Measurements from ENCODE around the gene B4GALT2. TPM values are rescaled to one million over a fixed set of nuclear protein-coding genes. Genes with fewer than 3 reads are reported as not detected.

The B4GALT2 gene
- total RNA-seq, 1 experiment from 2014 or later = 66.2 TPM

- CTCF ChIA-PET = interaction anchor here (0.8 kb wide), 1 partner anchor 23 kb away, joined by 3 read pairs; no protein-coding TSS in a partner anchor
- intact Hi-C loops (cut with micrococcal nuclease; ENCODE audit: unreplicated experiment) = no loop called here
- H3K27ac ChIP-seq = no peak overlapping the region
- no peaks in the 10 kb centered on the region for H3K27me3 ChIP-seq (ENCODE audit: insufficient read depth, low read depth)
- H3K9me3 ChIP-seq (ENCODE audit: insufficient read depth, low read depth) = no peaks in the 10 kb centered on the region
- no peaks in the 10 kb centered on the region for H3K4me1 ChIP-seq (replicated peaks; ENCODE audit: insufficient read depth)
- H3K36me3 ChIP-seq (ENCODE audit: low read depth) = peaks cover 8% of the 10 kb centered on the region; the same call in 1 of the 2 replicates
- POLR2A ChIA-PET (ENCODE audit: unreplicated experiment) = interaction anchor here (0.9 kb wide), 1 partner anchor 9 kb away, joined by 3 read pairs; no protein-coding TSS in a partner anchor
- BruUV-seq (replicated peaks) = no TSS peak
- H3K79me2 ChIP-seq (ENCODE audit: low read depth) = no peaks in the 10 kb centered on the region
- no peaks in the 10 kb centered on the region for H3K9me2 ChIP-seq (ENCODE audit: insufficient read depth)
- 0 out of 2 replicates have a peak, but pooled peaks cover under 1% of the 10 kb centered on the region for H3F3A ChIP-seq (ENCODE audit: insufficient read depth, low read depth)
- H2AFZ ChIP-seq = no peak overlapping the region
- TF ChIP-seq CTCF (conservative IDR thresholded peaks at IDR 0.05) (no peak), EZH2 (IDR thresholded peaks at IDR 0.05; ENCODE audit: low read depth) (no peak)
- no peak for DNase-seq
- no peak overlapping the region for H3K4me2 ChIP-seq
- no peak overlapping the region for H3K4me3 ChIP-seq
- H4K20me1 ChIP-seq (ENCODE audit: insufficient read depth) = peaks cover 31% of the 10 kb centered on the region; the same call in 1 of the 2 replicates
Measured at GRCh38 chr1:44013949-44014348, 34.9 kb downstream of the B4GALT2 start.

- TF ChIP-seq CTCF (conservative IDR thresholded peaks at IDR 0.05) (no peak), EZH2 (IDR thresholded peaks at IDR 0.05; ENCODE audit: low read depth) (no peak)
- H3K4me1 ChIP-seq (replicated peaks; ENCODE audit: insufficient read depth) = no peaks in the 10 kb centered on the region
- H3K27me3 ChIP-seq (ENCODE audit: insufficient read depth, low read depth) = no peaks in the 10 kb centered on the region
- BruUV-seq (replicated peaks) = no TSS peak
- H3K4me2 ChIP-seq = no peak overlapping the region
- H2AFZ ChIP-seq = no peak overlapping the region
- DNase-seq = no peak
- POLR2A ChIA-PET (ENCODE audit: unreplicated experiment) = interaction anchor here (0.6 to 0.9 kb wide), 2 partner anchors 8 to 15 kb away, joined by 3 to 9 read pairs; no protein-coding TSS in a partner anchor
- no peak overlapping the region for H3K4me3 ChIP-seq
- intact Hi-C loops (cut with micrococcal nuclease; ENCODE audit: unreplicated experiment) = no loop called here
- CTCF ChIA-PET = interaction anchor here (1.1 kb wide), 1 partner anchor 9 kb away, joined by 3 read pairs; no protein-coding TSS in a partner anchor
- peaks cover 8% of the 10 kb centered on the region; the same call in 1 of the 2 replicates for H3K36me3 ChIP-seq (ENCODE audit: low read depth)
- H4K20me1 ChIP-seq (ENCODE audit: insufficient read depth) = peaks cover 31% of the 10 kb centered on the region
- no peaks in the 10 kb centered on the region for H3K9me3 ChIP-seq (ENCODE audit: insufficient read depth, low read depth)
- H3K79me2 ChIP-seq (ENCODE audit: low read depth) = no peaks in the 10 kb centered on the region
- H3K9me2 ChIP-seq (ENCODE audit: insufficient read depth) = no peaks in the 10 kb centered on the region
- no peaks in the 10 kb centered on the region for H3F3A ChIP-seq (ENCODE audit: insufficient read depth, low read depth)
- no peak overlapping the region for H3K27ac ChIP-seq
Measured at GRCh38 chr1:44014365-44015104, 35.5 kb downstream of the B4GALT2 start.

- H3K79me2 ChIP-seq (ENCODE audit: low read depth) = no peaks in the 10 kb centered on the region
- H3F3A ChIP-seq (ENCODE audit: insufficient read depth, low read depth) = no peaks in the 10 kb centered on the region
- POLR2A ChIA-PET (ENCODE audit: unreplicated experiment) = no interaction called here
- H3K9me3 ChIP-seq (ENCODE audit: insufficient read depth, low read depth) = no peaks in the 10 kb centered on the region
- BruUV-seq (replicated peaks) = no TSS peak
- no peak overlapping the region for H3K27ac ChIP-seq
- no peak for DNase-seq
- H3K4me2 ChIP-seq = no peak overlapping the region
- H3K9me2 ChIP-seq (ENCODE audit: insufficient read depth) = no peaks in the 10 kb centered on the region
- CTCF ChIA-PET = interaction anchor here (1.1 kb wide), 1 partner anchor 10 kb away, joined by 3 read pairs; no protein-coding TSS in a partner anchor
- intact Hi-C loops (cut with micrococcal nuclease; ENCODE audit: unreplicated experiment) = no loop called here
- H4K20me1 ChIP-seq (ENCODE audit: insufficient read depth) = peaks cover 35% of the 10 kb centered on the region
- TF ChIP-seq CTCF (conservative IDR thresholded peaks at IDR 0.05) (no peak), EZH2 (IDR thresholded peaks at IDR 0.05; ENCODE audit: low read depth) (no peak)
- no peaks in the 10 kb centered on the region for H3K4me1 ChIP-seq (replicated peaks; ENCODE audit: insufficient read depth)
- H3K4me3 ChIP-seq = no peak overlapping the region
- peaks cover 9% of the 10 kb centered on the region; the same call in 1 of the 2 replicates for H3K36me3 ChIP-seq (ENCODE audit: low read depth)
- no peak overlapping the region for H2AFZ ChIP-seq
- H3K27me3 ChIP-seq (ENCODE audit: insufficient read depth, low read depth) = no peaks in the 10 kb centered on the region
Measured at GRCh38 chr1:44015206-44015605, 36.2 kb downstream of the B4GALT2 start.
